GM18858 (cell line): Measurements from ENCODE around the gene VPS13D.
"Not testable (repeated sequence)": the region's sequence is repeated elsewhere in the genome, so short reads cannot be mapped to it uniquely, and the experiment has no call there.

Source experiments
- ATAC-seq: cut with Tn5 transposase; IDR thresholded peaks from one replicate; pipeline ENCODE4 v1.9.1; 2021; ENCODE audit not compliant: unreplicated experiment

VPS13D gene

GRCh38 chr1:12462586-12462985, 232.8 kb downstream of the VPS13D start:
- no peak for ATAC-seq

DNA sequence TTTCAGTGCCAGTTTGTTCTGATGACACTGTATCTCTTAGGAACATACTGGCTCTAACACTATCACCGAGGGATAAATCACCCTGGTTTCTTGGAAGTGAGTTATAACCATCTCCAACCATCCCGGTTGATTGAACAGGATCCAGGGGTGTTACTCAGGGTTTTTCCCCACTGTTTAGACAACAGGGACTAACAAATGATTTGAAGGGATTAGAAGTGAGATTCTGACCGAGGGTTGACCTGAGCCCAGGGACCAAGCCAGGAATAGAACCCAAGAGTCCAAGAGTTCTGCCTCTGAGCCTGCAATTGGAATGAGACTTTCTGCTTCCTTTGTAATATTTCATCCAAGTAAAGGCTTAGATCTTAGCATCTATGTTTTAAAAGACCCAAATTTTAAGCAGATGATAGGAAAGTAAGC, 234.2 kb downstream of the VPS13D start:
- no peak for ATAC-seq

GRCh38 chr1:12464598-12465056, 234.8 kb downstream of the VPS13D start:
- no peak for ATAC-seq

DNA sequence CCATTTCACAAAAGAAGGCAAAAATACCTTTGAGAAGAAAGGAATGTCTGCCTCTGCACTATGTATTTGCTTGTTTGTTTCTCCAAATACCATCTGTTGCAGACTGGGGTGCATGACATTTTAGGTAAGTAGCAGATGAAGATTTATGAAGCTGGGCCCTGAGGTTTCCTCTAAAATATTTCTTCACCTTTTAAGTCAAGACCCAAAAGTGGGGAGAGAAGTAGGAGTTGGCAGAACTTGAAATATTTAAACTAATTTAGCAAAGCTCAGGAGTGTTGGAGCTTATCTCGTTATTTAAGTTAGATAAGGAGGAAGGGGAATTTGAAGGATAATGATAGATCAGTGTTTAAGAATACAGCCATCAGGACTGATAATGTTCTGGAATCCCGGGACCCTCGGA, 235.3 kb downstream of the VPS13D start:
- ATAC-seq, result no peak

GRCh38 chr1:12466816-12467215, 237.0 kb downstream of the VPS13D start:
- no peak for ATAC-seq

DNA sequence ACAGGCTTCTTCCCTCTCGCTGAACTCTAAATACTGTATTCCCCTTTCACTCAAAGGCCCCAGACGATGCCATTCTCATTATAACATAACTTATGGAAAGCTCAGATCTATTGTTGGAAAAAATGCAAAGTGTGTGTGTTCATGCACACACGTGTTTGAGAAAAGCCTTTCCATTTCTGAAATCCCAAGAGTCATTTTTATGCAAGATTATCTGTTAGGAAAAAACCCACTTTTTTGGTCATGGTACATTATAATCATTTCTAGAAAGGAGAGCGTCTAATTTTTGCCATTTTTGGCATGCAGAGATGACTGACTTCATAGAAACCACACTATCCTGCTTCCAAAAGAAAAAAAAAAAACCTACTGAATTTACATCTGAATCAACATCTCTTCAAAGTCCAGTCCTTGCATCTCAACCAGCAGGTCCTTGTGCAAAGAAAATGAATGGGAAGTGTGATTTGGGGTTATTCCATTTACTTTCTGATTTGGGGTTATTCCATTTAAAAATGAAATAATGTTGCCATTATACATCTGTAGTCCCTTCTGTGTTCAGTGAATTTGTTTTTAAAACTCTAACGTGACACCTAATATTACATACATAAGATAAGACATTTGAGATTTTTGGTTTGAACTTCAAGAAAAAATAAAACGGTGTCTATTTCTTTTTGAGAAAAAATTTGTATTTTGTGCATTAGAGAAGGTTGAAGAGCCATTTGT, 237.9 kb downstream of the VPS13D start:
- ATAC-seq, result no peak

- no peak for ATAC-seq
Measured at GRCh38 chr1:12468323-12468722, 238.5 kb downstream of the VPS13D start.

DNA sequence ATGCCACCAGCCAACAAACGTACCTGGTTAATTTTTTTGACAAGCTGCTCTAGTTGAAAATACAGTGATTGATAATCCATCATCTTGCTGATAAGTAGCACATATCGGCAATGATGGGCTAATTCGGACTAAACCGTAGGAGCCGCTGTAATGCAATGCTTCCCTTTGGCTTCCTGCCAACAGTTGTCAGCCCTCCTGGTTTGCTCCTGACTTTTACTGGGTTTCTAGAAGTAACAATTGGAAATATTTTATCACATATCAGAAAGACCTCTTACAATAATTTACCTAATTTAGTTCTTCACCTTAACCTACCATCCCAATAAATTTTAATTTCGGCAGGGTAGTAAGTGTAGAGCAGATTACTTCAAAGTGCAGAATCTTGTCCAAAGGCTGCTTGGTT, 239.7 kb downstream of the VPS13D start:
- ATAC-seq, result no peak

DNA sequence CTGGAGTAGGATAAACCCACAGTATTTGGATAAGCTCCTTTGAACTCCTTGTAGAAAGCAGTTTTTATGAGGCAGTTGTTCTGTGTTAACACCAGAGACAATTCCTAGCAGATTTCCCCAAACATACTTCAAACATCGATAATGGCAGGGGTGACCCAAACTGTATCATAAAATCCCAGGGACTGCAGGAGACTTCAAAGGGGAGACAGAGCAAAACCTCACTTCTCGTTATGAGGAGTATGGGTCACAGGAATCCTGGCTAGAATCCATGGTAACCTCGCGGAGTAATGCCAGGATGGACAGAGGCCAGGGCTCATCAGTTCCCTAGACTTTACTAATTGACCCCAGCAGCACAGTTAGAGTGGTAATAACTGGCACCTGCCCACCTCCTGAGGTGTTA, 240.2 kb downstream of the VPS13D start:
- no peak for ATAC-seq

DNA sequence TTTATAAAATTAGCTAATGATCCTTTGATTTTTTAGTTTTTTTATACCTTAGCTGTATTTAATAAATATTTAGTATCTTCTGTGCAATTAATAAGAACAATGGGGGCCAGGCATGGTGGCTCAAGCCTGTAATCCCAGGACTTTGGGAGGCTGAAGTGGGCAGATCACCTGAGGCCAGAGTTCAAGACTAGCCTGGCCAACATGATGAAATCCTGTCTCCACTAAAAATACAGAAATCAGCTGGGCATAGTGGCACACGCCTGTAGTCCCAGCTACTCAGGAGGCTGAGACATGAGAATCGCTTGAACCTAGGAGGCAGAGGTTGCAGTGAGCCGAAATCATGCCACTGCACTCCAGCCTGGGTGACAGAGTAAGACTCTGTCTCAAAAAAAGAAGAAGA, 241.1 kb downstream of the VPS13D start:
- ATAC-seq, result not testable (repeated sequence)

DNA sequence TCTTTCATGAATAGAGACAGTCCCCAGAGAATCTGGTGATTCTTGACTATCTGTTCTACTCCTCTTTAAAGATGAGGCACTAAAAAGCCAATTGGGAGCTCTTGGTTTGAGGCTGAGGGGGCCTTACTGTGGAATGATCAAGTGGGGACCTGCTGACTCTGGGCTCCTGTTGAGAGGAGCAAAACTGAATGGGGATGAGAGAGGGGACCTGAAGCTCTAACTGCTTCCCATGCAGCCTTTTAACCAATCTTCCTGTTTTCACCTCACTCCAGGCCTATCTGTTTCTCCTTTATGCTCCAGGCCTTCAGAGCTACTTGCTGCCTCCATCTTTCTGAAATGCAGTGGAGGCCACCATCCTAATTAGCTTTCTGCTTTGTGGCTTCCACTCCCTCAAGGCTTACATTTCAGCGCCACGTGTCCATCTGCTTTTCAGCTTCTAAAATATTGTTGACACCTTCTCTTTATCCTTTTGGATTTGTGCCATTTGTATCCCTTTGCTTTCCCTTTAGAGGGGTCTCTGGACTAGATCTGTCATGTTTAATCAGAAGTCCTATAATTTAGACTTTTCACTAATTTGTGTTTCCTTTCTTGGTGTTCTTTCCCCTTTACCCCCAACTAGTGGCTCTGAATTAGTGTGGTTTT, 242.4 kb downstream of the VPS13D start:
- ATAC-seq, result no peak

DNA sequence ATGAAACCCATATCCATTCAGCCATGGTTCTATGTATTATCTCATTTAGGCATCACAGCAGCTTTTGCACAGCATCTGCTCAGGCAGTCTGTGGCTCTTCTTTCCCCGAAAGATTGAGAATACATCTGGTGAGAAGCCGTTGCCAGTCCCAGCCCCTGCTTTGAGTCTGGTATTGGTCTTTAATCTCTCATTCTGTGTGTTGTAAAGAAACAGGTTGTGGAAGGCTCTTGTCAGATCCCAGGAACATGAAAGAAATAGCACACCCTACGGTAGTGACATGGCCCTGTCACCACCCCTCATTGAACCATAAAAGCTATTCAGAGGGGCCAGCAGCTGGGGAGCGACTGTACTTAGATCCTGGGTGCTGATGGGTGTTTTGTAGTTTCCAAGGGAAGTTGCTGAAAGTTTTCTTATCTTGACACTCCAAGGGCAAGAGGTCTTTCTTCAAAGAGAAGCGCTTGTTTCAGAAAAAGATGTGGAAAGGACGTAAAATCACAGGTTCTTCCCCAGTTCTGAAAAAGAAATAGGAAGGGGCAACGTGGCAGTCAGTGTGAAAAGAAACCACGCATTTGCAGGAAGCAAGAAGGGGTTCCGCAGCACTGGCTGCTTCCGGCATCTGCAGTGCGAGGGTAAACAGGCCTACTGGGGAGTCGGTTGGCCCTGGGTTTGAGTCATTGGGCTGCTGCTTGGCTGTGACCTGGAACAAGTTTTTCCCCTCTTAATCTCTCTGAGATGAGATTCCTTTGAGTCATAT, 243.1 kb downstream of the VPS13D start:
- ATAC-seq, result no peak

- no peak for ATAC-seq
Measured at GRCh38 chr1:12473596-12474362, 243.9 kb downstream of the VPS13D start.

DNA sequence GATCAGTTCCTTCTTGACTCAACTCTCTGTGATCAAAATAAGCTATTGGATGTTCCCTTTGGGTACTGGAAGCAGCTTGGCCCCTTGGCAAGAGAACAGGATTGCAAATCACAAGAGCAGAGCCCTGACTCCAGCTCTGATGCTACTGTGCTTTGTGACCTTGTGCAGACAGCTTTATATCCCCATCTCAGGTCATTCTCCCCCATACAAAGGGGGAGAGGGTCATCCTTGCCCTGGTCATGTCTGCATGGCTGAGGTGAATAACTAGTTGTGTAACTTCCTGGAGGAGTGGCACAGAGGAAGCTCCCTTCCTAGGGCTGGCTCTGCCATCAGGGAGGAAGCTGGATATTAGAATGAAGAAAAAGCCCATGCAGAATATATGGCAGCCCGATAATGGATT, 245.3 kb downstream of the VPS13D start:
- ATAC-seq, result no peak

GRCh38 chr1:12475530-12475934, 245.7 kb downstream of the VPS13D start:
- no peak for ATAC-seq

GRCh38 chr1:12475947-12476346, 246.1 kb downstream of the VPS13D start:
- no peak for ATAC-seq

GRCh38 chr1:12477314-12477713, 247.5 kb downstream of the VPS13D start:
- no peak for ATAC-seq

- ATAC-seq, result no peak
Measured at GRCh38 chr1:12477936-12478611, 248.2 kb downstream of the VPS13D start.

GRCh38 chr1:12478612-12478985, 248.8 kb downstream of the VPS13D start:
- no peak for ATAC-seq

- ATAC-seq, result no peak
Measured at GRCh38 chr1:12479311-12479710, 249.5 kb downstream of the VPS13D start.

DNA sequence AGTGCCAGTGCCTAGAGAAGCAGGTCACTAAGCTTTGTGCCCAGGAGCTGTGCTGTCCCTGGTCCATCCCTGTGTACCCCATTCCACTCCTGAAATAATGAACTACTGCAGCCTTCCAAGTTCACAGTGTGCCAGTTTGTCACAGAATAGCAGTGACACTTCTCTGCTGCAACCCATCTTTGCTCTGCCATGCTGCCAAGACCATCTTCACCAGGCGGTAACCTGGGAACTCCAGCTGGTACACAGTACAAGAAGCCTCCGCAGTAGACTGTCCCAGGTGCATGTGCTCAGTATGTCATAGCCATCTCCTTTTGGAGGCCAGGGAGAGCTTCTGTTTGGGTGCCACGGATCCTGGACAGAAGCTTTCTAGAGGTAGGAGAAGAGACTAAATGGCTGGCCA, 250.2 kb downstream of the VPS13D start:
- ATAC-seq, result no peak
